DMS53 (cell line): ENCODE measurements around the gene IL4.
A peak's percentile ranks its signal among the peaks of the same experiment; 100 is the strongest.

ENCODE experiments used
- DNase-seq: peaks from one replicate; lab custom pipeline; 2025; lab: John Stamatoyannopoulos, UW

IL4 gene

DNA sequence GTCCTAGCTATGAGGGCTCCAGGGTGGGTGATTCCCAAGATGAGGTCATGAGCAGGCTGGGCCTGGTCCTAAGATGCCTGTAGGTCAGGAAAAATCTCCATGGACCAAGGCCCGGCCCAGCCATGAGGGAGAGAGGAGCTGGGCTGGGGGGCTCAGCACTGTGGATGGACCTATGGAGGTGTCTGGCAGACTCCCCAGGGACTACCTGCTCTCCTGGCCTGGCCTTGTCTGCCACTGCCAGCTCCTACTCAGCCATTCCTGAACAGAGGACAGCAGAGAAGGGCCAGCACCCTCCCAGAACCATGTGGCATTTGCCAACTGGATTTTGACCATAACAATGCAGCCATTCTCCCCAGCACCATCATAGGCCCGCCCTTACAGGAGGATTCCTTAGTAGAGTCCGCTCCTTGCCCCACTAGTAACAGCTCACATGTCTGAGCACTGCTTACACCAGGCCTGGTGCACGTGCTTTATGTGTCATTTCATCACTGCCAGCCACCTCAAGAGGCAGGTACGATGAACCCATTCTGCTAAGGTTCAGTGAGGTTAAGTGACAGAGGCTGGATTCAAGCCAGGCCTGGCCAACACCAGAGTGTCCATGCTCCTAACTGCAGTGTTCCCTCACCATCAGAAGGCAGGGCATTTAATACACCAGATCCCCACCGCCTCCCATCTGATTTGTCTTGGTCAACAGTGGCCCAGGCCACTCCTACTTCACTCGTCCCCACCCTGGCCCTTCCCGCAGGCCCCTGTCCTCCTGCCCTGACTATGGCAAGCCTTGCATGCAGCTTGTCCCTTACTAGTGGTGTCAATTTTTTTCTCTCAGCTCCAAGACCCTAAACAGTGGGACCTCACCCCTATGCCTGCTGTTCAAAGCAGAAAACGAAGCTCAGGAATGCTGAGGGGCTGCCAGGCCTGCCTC lies 15.1 kb upstream of the IL4 start:
- DNase-seq: peak; percentile 33

DNA sequence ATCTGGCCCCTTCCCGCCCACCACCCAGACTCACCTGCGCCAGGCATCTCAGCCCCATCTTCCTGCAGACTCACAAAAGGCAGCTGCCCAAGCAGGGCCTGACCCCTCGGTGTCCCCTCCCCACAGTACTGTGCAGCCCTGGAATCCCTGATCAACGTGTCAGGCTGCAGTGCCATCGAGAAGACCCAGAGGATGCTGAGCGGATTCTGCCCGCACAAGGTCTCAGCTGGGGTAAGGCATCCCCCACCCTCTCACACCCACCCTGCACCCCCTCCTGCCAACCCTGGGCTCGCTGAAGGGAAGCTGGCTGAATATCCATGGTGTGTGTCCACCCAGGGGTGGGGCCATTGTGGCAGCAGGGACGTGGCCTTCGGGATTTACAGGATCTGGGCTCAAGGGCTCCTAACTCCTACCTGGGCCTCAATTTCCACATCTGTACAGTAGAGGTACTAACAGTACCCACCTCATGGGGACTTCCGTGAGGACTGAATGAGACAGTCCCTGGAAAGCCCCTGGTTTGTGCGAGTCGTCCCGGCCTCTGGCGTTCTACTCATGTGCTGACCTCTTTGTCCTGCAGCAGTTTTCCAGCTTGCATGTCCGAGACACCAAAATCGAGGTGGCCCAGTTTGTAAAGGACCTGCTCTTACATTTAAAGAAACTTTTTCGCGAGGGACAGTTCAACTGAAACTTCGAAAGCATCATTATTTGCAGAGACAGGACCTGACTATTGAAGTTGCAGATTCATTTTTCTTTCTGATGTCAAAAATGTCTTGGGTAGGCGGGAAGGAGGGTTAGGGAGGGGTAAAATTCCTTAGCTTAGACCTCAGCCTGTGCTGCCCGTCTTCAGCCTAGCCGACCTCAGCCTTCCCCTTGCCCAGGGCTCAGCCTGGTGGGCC lies 13.9 kb upstream of the IL4 start:
- DNase-seq: no peak

DNA sequence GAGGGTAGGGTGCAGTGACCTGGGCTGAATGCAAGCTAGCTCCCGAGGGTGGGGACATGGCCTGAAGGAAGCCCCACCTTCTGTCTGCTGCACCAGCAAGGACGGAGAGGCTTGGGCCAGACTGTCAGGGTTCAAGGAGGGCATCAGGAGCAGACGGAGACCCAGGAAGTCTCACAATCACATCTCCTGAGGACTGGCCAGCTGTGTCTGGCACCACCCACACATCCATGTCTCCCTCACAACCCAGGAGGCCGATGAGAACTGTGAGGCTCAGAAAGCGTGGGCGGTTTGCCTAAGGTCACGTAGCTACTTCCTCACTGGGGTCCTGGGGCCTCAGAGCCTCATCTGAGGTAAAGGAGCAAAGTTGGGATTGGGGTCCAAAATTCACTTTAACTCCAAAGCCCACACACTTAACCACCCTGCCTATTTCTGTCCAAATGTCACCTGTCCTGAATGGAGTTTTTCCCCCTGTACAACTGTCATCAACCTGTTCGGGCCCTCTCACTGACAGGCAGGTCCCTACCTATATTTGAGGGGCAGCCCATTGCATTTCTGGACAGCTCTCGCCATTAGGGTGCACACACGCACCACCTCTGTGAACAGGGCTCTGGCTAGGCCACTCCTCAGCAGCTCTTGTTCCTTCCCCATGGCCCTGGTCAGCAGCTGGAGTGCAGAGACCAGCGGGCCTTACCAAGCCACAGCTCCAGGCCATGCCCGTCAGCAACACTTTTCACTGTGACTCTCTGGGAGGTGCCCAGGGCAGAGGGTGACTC lies 12.4 kb upstream of the IL4 start:
- no peak for DNase-seq

DNA sequence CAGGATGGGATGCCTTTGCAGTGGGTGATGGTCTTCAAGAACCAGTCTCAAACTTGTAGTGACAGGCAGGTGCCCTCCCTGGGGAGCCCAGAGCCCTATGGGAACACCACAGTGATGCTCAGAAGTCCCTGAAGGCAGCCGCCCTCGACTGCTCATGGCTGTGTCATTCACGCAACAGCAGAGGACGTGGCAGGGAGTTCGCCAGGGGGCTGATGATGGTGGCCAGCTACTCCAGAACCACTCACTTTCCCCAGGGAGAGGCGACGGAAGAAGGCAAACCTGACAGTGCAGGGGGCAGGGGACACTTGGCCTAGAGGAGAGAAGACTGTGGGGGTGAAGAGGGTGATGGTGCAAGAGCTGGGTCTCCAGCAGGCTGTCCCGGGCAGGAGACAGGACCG lies 11.8 kb upstream of the IL4 start:
- DNase-seq: no peak

DNA sequence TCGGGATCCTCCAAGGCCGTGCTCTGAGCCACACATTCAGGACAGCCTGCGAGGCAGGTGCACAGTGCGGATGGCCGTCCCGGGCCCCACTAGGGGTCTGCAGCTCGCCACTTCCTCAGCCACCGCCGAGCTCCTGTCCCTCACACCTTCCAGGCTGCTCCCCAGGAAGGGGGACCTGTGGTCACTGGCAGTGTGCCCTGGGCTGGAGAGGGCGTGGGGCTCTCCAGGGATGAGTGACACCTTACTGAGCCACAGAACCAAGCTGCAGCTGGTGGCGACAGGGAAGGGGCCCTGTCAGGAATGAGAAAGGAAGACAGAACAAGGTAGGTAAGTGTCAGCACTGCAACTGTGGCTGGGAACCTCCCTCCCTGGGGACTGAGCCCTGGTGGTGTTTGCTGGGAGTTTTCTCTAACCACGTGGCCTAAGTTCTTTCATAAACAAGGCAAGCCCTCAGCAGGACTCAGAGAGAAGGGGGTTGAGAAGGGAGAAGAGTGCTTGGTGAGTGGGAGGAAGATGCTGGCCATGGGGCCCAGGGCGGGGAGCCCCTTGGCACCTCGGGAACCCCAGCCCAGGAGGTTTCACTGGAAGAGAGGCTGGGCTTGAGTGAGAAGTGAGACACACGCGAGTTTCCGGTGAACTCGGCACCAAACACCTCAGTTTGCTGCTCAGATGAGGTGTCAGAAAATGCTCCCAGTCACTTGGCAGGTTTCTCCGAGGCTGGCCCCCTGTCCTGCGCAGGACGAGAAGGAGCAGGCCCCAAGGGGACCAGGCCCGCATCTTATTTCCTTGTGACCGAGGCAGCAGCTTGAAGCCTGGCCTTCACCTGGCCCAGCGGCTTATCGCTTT lies 10.6 kb upstream of the IL4 start:
- DNase-seq: peak; percentile 30

DNA sequence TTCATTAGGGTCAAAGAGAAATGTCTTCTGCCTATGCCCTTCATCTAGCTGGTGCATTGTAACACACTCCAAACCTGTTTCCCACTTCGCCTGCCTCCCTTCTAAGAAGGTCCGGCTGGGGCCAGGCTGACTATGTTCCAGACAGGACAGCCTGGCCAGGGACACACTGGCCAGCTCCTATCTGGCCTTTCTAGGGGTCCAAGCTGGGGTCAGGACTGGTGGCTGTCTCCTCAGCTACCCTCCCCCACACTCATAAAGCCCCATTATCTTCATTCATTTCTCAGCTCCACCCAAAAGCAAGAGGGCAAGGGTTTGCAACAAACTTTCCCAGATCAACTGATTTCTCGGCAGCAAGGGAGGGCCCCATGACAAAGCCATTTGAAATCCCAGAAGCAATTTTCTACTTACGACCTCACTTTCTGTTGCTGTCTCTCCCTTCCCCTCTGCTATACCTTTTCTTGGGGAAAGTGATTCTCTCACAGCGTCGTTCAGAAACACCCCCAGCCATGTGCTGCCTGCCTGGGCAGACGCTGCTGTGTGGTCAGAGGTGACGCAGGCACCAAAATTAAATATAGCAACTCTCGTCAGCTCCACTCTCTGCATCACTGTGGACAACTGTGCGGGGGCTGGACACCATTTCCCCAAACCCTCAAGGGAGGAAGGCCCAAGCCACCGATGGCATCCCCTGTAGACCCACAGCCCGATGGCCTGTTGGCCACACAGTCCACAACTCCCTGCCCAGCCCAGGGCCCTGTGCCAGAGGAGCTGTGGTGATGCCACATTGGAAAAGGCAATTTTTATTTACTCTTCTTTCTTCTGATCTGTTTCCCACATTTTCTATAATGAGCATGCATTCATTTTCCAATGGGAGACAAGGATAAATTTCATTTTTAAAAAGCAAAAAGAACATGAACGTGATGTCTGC lies 9.8 kb upstream of the IL4 start:
- DNase-seq: no peak

DNA sequence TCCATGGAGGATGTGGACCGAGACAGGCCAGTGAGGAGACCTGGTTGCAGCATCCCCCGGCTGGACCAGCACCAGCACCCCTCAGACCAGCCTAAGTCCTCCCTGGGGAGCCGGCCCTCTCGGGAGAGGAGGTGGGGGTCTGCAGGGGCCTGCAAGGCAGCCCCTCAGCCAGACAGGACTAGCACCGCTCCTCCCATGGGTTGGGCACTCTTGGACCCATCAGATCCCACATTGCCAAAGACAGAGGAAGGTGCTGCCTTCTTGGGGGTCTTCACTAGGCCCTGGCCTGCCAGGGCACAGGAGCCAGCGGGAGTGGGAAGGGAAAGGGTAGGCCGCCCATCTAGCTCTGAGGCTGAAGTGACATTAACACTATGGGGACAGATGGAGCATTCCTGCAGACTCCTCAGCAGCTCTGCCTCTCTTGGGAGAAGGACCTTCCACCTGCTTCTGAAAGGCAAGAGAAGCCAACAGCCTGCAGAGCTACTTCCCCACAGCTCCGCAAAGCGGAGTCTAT lies 9.0 kb upstream of the IL4 start:
- DNase-seq: no peak

DNA sequence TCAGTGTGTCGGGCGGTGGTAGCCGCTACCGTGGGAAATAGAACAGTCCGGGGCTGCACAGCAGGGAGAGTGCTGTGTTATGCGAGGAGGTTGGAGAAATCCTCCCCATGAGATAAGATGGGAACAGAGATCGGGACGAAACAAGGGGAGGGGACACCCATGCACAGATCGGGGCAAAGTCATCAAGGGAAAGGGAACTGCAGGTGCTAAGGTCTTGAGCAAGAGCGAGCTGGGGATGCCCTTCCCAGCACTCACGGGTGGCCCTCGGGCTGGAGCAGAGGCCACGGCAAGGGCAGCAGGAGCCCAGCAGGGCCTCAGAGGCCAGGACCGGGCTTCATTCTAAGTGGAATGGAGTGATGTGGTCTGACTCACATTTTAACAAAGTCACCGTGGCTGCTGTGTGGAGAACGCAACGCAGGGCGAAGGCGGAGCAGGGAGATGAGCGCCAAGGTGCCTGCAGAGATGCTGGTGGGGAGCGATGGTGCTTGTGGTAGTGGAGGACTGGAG lies 8.2 kb upstream of the IL4 start:
- no peak for DNase-seq

DNA sequence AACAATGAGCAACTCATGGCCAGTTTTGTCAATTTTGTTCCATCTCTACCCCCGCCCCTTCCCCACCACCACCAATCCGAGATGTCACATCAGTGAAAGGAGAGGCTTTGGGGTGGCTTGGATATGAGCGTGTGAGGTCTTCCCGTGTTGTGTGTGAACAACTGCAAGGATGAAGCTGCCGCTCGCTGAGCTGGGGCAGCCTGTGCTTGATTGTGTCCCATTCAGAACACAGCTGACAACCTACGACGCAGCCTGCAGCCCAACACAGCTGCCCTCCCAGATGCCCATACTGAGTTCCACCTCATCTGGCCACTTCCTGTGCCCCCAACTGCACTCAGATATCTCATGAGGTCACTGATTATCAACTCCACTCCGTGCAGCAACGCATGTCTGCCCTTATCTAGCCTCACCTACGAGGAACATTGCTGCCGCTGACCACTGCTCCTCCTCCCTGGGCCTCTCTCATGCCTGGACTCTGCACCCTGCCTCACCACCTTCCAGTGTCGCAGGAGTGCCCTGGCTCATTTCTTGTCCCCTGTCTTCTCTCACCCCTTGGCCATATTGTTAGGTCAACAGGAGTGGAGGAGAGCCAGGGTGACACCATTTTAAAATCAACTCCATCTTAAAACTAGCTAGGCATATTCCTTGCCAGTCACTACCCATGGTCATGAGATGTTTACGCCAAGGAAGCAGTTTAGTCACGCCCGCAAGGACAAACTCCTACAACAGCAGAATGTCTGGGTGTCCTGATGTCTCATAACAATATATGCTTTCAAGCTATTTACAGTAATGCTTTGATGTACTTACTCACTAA lies 7.3 kb upstream of the IL4 start:
- DNase-seq: no peak

DNA sequence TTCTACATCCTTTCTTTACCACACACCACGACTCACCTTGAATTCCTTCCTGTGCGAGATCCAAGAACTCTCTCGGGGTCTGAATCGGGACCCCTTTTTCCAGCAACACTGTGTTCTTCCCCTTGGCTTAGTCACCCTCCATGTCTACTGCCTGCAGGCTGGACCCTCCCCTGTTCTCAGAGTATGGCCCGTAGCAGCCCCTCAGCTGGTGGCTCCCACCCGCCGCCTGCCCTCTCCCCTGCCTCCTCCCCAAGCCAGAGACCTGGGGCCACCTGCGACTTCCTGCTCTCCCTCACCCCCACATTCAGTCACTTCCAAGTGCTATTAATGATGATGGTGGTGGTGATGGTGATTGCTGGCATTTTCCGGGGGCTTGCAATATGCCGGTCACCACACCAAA lies 6.5 kb upstream of the IL4 start:
- no peak for DNase-seq

DNA sequence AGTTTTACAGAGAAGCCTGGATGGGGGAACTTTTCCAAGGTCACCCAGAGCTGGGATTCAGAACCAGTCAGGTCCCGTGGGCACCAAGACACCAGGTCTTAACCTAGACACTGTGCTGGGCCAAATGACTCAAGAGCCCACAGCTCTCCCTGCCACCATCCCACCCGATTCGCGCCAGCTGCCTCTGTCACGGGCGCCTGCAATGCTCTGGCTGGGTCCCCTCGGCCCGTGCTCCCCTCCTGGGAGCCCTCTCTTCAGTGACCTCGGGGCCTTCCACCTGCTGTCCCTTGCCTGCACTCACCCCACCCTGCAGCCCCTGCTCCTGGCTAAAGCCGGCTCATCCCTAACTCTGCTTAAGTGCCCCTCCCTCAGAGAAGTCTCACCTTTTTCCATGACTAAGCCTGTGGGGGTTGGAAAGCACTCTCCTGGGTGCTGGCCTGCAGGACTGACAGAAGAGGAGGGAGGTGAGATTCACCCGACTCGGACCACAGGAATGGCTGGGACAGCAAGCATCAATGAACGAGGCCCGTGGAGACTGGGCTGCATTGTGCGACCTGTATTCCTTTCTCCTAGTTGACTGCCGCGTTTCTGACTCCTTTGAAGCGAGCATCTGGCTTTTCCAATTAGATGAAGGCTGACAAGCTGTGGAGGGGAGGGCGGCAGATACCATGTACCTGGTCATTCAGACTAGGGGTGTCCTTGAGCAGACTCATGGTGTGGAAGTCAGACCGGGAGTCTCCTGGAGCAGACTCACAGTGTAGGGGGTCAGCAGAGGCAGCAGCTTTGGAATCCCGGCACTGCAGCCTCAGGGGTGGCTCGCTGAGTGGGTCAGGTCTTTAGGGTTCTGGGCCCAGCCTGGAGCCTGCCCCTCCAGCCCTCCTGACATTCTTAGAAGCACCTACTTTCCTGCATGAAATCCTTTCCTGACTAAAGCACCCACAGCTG lies 5.8 kb upstream of the IL4 start:
- DNase-seq: no peak

DNA sequence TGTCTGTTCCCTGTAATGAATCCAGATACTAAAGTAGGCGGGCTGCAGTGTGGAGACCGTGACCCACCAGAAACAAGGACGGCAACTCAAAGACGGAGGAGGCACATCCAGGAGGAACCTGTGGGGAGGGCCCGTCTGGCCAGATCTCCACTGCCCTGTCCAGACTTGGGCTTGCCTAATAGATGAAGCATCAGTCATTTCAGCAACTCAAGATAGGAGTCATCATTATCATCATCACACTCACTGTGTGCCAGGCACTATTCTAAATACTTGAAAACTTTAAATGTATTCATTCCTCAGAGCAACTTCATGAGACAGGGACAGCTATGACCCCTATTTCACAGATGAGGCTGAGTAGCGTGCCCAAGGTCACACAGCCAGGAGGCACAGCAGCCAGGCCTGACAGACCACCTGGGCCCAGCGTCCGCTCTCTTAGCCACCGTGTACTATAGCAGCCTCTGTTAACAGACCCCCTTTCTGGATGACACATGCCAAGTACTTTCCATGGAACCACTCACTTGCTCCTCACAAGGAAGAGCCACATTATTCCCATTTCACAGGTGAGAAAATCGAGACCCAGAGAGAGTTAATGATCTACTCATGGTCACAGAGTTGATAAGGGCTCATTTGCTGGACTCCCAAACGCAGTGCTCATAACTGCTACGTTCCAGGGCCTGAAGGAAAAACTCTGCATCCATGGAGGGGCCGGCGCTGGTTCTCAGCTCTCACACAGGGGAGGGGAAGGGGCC lies 4.9 kb upstream of the IL4 start:
- DNase-seq: no peak

DNA sequence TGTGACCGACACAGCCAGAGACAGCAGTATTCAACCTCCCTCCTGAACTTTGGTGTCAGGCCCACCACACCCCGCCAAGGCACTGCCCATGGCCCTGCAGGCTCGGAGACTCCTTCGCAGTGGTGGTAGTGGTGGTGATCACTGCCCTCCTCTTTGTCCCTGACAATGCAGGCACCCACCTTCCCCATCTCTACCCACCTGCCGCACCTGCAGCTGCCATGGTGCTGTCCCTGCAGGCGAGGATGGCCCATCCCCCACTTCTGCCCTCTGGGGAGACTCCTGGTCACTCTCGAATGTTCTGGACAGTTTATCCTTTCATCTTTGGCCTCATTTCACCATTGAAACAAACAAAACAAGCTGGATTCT lies 4.4 kb upstream of the IL4 start:
- no peak for DNase-seq

DNA sequence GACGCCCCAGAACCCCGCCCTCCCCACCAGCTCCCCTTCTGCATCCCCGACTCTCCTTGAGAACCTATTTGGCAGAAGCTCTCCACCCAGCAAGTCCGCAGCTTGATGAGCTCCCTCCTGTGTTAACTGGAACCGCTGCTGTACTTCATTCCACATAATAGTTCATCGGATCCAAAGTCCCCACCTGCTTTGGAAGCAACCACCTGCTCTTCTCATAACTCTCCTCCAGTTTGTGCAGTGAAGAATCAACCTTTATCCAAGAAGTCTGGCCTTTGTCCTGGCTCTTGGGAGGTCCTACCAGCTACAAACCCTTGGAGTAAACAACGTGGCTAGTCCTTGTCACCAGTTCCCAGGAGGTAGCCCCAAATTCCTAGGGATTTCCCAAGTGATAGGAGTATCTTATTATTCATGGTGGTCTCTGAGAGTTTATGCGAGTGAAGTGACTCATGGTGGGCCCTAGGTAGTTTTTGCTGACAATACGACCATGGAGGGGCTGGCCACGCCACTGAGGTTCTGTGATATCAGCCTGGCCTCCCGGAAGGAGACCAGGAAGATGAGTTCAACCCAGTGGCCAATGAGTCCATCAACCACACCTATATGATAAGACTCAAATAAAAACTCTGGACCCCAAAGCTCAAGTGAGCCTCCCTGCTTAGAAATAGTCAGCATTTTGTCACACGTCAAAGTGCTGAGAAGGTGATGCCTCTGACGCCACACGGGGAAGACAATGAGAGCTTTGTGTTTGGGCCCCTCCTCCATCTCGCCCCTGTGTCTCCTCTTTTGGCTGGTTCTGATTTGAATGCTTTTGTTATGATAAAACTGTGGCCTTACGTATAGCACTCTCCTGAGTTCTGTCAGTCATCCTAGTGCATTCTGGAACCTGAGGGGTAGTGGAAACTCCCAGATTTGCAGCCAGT lies 3.6 kb upstream of the IL4 start:
- no peak for DNase-seq

DNA sequence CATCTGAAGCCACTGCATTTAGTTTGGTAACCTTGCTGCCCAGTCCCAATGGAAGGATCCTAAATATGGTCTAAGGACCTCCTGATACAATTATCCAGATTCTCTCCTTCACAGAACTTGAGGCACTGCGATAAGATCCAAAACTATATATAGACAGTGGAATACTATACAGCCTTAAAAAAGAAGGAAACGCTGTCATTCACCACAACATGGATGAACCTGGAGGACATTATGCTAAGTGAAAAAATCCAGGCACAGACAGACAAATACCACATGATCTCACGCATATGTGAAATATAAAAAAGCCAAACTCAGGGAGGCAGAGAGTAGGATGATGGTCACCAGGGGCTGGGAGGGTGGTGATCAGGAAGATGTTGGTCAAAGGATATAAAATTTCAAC lies 2.8 kb upstream of the IL4 start:
- no peak for DNase-seq

DNA sequence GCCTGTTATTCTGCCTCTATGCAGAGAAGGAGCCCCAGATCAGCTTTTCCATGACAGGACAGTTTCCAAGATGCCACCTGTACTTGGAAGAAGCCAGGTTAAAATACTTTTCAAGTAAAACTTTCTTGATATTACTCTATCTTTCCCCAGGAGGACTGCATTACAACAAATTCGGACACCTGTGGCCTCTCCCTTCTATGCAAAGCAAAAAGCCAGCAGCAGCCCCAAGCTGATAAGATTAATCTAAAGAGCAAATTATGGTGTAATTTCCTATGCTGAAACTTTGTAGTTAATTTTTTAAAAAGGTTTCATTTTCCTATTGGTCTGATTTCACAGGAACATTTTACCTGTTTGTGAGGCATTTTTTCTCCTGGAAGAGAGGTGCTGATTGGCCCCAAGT lies 301 bp upstream of the IL4 start:
- no peak for DNase-seq
